Panc1 (cell line): ENCODE measurements around the gene RFT1. TPM values are rescaled to one million over a fixed set of nuclear protein-coding genes. Genes with fewer than 3 reads are reported as not detected.

ENCODE experiments used
- ATAC-seq: fragments of 200-7000 bp; cut with Tn5 transposase; 2 replicates; pipeline ENCODE4 v1.9.1; 2020; ENCODE audit warnings: mild to moderate bottlenecking, moderate library complexity
- BruUV-seq: library from RNA; stranded (reverse); fragments of 400-500 nt; replicated peaks from 2 replicates; lab custom pipeline; 2021; lab: Mats Ljungman, UMichigan
- CTCF ChIA-PET: fragments of 300-600 bp; sonication (Branson Sonifier 250); formaldehyde crosslinking; loops from one replicate; lab custom pipeline; 2022; ENCODE audit warnings: antibody characterized with exemption; lab: Charles Lee
- POLR2A ChIA-PET: fragments of 300-600 bp; sonication (Branson Sonifier 250); formaldehyde crosslinking; loops from one replicate; lab custom pipeline; 2022; ENCODE audit warnings: antibody characterized with exemption; lab: Charles Lee
- DNase-seq: peaks from one replicate; pipeline ENCODE4 v3.0.0-alpha.2; 2010; ENCODE audit warnings: low read depth, low spot score
- H3K27ac ChIP-seq: 2 replicates; pipeline ENCODE4 v1.5.1; 2011; ENCODE audit warnings: mild to moderate bottlenecking, low read length, inconsistent platforms
- H3K27me3 ChIP-seq: fragments of 200-500 bp; sonication (Bioruptor generic); 2 replicates; pipeline ENCODE4 v1.6.0; 2014; ENCODE audit warnings: low read length, inconsistent platforms; ENCODE audit not compliant: control insufficient read depth, insufficient read depth
- H3K36me3 ChIP-seq: fragments of 200-500 bp; sonication (Bioruptor generic); 2 replicates; pipeline ENCODE4 v1.5.1; 2014; ENCODE audit warnings: inconsistent platforms, mild to moderate bottlenecking, low read length, moderate library complexity; ENCODE audit not compliant: control insufficient read depth, insufficient read depth
- H3K4me1 ChIP-seq: 2 replicates; pipeline ENCODE4 v1.5.1; 2011; ENCODE audit warnings: inconsistent platforms, mild to moderate bottlenecking, low read length, moderate library complexity; ENCODE audit not compliant: control insufficient read depth, insufficient read depth
- H3K4me3 ChIP-seq, 2 experiments: 2 replicates each; pipeline ENCODE4 v1.5.1; 2011 to 2012; ENCODE audit warnings: low read depth in 2 of 2, low read length in 2 of 2, mild to moderate bottlenecking in 2 of 2, inconsistent platforms in 1 of 2, moderate library complexity in 1 of 2
- H3K9me3 ChIP-seq: fragments of 200-500 bp; sonication (Bioruptor generic); 2 replicates; pipeline ENCODE4 v1.5.1; 2014; ENCODE audit warnings: low read depth, mild to moderate bottlenecking, inconsistent platforms, low read length, moderate library complexity; ENCODE audit not compliant: control insufficient read depth, insufficient read depth
- CTCF ChIP-seq: fragments of 450-650 bp; IDR thresholded peaks from 2 replicates; pipeline ENCODE4 v1.5.1; 2017; ENCODE audit warnings: mild to moderate bottlenecking
- POLR2AphosphoS5 ChIP-seq: IDR thresholded peaks from 2 replicates; pipeline ENCODE4 v1.6.1; 2012; ENCODE audit warnings: mild to moderate bottlenecking, low read depth, low read length, moderate library complexity
- SIN3A ChIP-seq: IDR thresholded peaks from 2 replicates; pipeline ENCODE4 v1.6.1; 2012; ENCODE audit warnings: low read depth, mild to moderate bottlenecking, low read length, moderate library complexity, borderline replicate concordance; ENCODE audit not compliant: insufficient read depth
- TCF7L2 ChIP-seq: IDR thresholded peaks from 2 replicates; pipeline ENCODE4 v1.6.1; 2011; ENCODE audit warnings: mild to moderate bottlenecking, low read depth, low read length, inconsistent platforms
- in situ Hi-C: cut with HindIII; loops from 2 replicates; pipeline ENCODE4 v1.10.0; 2016; ENCODE audit warnings: low sequenced_read_pairs, low pct_unique_long_range_greater_than_20kb
- intact Hi-C: fragments of 100-400 bp; cut with micrococcal nuclease; formaldehyde crosslinking; loops from one replicate; pipeline ENCODE4 v1.10.0; 2022; ENCODE audit not compliant: unreplicated experiment
- total RNA-seq: library from RNA; stranded (reverse); gene quantifications from one replicate; pipeline ENCODE4 v1.2.1, GENCODE V29; 2021; ENCODE audit not compliant: unreplicated experiment
- TF ChIP-seq, protein P1 (sequence below), 2 experiments: IDR thresholded peaks; 2 replicates each; pipeline ENCODE4 v1.6.1; 2011 to 2012; ENCODE audit warnings: low read depth in 2 of 2, control low read depth in 1 of 2, low read length in 1 of 2, mild to moderate bottlenecking in 1 of 2, moderate library complexity in 1 of 2; ENCODE audit not compliant: insufficient read depth in 1 of 2

Gene RFT1
- total RNA-seq, 1 experiment from 2014 or later = 21.0 TPM

- no TSS peak for BruUV-seq
- TF ChIP-seq, protein P1, sequence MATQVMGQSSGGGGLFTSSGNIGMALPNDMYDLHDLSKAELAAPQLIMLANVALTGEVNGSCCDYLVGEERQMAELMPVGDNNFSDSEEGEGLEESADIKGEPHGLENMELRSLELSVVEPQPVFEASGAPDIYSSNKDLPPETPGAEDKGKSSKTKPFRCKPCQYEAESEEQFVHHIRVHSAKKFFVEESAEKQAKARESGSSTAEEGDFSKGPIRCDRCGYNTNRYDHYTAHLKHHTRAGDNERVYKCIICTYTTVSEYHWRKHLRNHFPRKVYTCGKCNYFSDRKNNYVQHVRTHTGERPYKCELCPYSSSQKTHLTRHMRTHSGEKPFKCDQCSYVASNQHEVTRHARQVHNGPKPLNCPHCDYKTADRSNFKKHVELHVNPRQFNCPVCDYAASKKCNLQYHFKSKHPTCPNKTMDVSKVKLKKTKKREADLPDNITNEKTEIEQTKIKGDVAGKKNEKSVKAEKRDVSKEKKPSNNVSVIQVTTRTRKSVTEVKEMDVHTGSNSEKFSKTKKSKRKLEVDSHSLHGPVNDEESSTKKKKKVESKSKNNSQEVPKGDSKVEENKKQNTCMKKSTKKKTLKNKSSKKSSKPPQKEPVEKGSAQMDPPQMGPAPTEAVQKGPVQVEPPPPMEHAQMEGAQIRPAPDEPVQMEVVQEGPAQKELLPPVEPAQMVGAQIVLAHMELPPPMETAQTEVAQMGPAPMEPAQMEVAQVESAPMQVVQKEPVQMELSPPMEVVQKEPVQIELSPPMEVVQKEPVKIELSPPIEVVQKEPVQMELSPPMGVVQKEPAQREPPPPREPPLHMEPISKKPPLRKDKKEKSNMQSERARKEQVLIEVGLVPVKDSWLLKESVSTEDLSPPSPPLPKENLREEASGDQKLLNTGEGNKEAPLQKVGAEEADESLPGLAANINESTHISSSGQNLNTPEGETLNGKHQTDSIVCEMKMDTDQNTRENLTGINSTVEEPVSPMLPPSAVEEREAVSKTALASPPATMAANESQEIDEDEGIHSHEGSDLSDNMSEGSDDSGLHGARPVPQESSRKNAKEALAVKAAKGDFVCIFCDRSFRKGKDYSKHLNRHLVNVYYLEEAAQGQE (IDR thresholded peaks at IDR 0.05; ENCODE audit: insufficient read depth in 1 of 2, low read depth in 2 of 2, low read length in 1 of 2) = no peak
- TF ChIP-seq POLR2AphosphoS5 (no peak), SIN3A (no peak), TCF7L2 (no peak), CTCF (no peak)
- DNase-seq (no peak), ATAC-seq (no peak; the same call in 1 of the 2 replicates)
- H3K9me3 ChIP-seq = no peaks in the 10 kb centered on the region
- H3K4me1 ChIP-seq = peaks cover 5% of the 10 kb centered on the region
- in situ Hi-C loops (no loop called here), intact Hi-C loops (loop anchor here (1.0 kb wide), 1 partner anchor 82 kb away; no protein-coding TSS in a partner anchor)
- no peak overlapping the region for H3K27ac ChIP-seq
- no peaks in the 10 kb centered on the region for H3K27me3 ChIP-seq
- H3K36me3 ChIP-seq = no peaks in the 10 kb centered on the region; the same call in 1 of the 2 replicates
- CTCF ChIA-PET = interaction anchor here (1.0 to 1.3 kb wide), 2 partner anchors 79 to 83 kb away, joined by 4 to 5 read pairs; no protein-coding TSS in a partner anchor
- H3K4me3 ChIP-seq = no peak overlapping the region
- POLR2A ChIA-PET = no interaction called here
These were observed 16.8 kb downstream of the RFT1 start for GRCh38 chr3:53113293-53114010.

- no peak overlapping the region for H3K4me3 ChIP-seq
- H3K4me1 ChIP-seq = peaks cover 5% of the 10 kb centered on the region
- no TSS peak for BruUV-seq
- H3K27me3 ChIP-seq = no peaks in the 10 kb centered on the region
- no peak for ATAC-seq
- in situ Hi-C loops = no loop called here
- H3K36me3 ChIP-seq = no peaks in the 10 kb centered on the region; the same call in 1 of the 2 replicates
- intact Hi-C loops = no loop called here
- no peak overlapping the region for H3K27ac ChIP-seq
- no peaks in the 10 kb centered on the region for H3K9me3 ChIP-seq
- no peak for TF ChIP-seq TCF7L2
- TF ChIP-seq, protein P1 (IDR thresholded peaks at IDR 0.05; ENCODE audit: insufficient read depth in 1 of 2, low read depth in 2 of 2, low read length in 1 of 2) = no peak
- TF ChIP-seq POLR2AphosphoS5 = no peak
- no peak for TF ChIP-seq SIN3A
- TF ChIP-seq CTCF = no peak
- ChIA-PET POLR2A (interaction anchor here (0.7 kb wide), 1 partner anchor 22 kb away, joined by 4 read pairs; no protein-coding TSS in a partner anchor), CTCF (no interaction called here)
- DNase-seq = no peak
These were observed 18.4 kb downstream of the RFT1 start for GRCh38 chr3:53111822-53112221.
